Measurements from ENCODE around the gene ATP8B3.

The ATP8B3 gene

DNA sequence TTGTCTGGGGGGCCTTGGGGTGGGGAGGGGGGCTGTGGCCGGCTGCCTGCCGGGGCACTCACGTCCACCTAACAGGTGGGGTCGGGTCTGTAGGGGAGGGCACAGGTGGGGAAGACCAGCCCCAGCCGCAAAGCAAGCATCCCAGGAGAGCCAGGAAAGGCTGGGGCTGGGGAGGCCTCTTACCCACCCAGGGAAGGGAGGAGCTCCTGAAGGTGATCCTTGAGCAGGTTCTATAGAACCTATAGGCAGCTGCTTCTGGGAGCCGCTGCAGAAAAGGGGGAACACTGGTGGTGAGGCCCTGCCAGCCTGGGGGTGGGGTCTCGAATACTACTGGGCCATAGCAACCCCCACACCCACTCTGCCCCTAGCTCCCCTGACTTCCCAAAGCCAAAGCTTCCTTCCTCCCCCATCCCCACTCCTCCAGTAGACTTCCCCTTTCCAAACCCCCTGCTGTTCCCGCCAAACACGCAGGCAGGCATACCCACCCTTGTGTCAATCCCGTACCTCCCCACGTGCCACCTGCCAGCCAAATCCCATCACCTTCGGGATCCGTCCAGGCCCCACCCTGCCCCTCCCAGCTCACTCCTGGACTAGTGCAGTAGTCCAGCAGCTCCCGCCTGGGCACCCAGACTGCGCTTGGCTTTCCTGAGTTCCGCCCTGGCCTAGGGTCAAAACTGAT is 45.7 kb upstream of the ATP8B3 start:
- peak overlapping the region in 1 of 2 donors; percentile 46 for H3K4me3 ChIP-seq (replicated peaks in 1 of 2; ENCODE audit: low read depth in 2 of 2, low read length in 2 of 2)
- TF ChIP-seq, protein P1, sequence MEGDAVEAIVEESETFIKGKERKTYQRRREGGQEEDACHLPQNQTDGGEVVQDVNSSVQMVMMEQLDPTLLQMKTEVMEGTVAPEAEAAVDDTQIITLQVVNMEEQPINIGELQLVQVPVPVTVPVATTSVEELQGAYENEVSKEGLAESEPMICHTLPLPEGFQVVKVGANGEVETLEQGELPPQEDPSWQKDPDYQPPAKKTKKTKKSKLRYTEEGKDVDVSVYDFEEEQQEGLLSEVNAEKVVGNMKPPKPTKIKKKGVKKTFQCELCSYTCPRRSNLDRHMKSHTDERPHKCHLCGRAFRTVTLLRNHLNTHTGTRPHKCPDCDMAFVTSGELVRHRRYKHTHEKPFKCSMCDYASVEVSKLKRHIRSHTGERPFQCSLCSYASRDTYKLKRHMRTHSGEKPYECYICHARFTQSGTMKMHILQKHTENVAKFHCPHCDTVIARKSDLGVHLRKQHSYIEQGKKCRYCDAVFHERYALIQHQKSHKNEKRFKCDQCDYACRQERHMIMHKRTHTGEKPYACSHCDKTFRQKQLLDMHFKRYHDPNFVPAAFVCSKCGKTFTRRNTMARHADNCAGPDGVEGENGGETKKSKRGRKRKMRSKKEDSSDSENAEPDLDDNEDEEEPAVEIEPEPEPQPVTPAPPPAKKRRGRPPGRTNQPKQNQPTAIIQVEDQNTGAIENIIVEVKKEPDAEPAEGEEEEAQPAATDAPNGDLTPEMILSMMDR (IDR thresholded peaks at IDR 0.05; ENCODE audit: low read depth, low read length), result no peak
- no peak for DNase-seq (ENCODE audit: low read depth in 2 of 2)

DNA sequence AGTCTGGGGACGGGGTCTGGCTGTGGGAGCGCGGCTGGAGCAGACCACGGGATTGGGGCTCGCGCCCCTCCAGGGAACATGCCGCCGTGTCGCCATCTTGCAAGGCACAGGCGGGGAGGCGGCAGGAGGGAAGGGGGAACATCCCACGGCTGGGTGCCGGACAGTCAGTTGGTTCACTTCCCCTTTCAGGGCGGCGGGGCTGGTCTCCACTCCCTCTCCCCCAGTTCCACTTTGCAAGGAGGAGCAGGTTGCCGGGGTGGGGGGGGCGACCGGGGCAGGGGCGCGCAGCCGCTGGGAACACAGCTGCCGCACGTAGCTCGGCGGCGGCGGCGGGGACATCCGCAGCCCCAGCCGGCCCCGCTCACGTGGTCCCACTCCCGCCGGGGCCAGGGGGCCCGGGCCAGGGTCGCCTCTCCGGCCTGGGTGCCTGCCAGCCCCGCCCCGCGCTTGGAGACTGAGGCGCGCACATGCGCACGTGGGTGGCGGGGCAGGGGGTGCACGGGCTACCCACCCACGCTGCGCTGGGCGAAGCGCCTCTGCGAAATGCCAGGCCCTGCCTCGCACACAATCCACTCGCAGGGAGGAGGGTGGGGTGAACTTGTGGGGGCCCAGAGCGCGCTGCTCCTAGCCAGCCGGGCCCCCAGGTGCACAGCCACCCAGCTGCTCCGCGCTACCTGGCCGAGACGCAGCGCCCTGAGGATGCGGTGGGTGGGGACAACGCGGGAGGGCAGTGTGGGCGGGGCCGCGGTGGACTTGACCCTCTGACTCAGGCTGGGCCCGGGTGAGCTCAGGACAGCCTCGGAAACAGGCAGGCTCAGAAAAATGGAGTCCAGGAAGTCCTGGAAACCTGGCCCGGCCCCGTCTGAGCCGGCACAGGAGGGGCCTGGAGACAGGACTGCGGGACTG is 44.9 kb upstream of the ATP8B3 start:
- peak overlapping the region; percentile 32 to 46 for H3K4me3 ChIP-seq (replicated peaks in 1 of 2; ENCODE audit: low read depth in 2 of 2, low read length in 2 of 2)
- DNase-seq (ENCODE audit: low read depth in 2 of 2), result peak; percentile 79 to 87
- TF ChIP-seq, protein P1 (IDR thresholded peaks at IDR 0.05; ENCODE audit: low read depth, low read length), result no peak

DNA sequence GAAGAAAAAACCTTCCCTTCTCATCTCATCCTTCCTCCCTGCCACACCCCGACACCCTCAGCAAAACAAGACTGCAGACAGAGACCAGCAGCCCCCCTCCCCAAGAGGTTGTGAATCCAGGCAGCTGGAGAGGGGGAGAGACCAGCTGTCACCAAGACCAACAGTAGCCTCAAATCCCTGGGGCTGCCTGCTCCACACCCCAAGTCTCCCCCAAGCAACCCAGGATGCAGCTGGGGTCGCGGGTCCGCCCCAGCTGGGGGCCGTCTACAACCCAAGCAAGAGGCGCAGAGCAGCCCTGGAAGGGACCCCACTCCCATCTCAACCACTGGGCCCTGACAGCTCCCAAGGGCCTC is 44.2 kb upstream of the ATP8B3 start:
- no peak for DNase-seq (ENCODE audit: low read depth in 2 of 2)
- TF ChIP-seq, protein P1 (IDR thresholded peaks at IDR 0.05; ENCODE audit: low read depth, low read length), result no peak
- peak overlapping the region; percentile 32 to 41 for H3K4me3 ChIP-seq (replicated peaks in 1 of 2; ENCODE audit: low read depth in 2 of 2, low read length in 2 of 2)

DNA sequence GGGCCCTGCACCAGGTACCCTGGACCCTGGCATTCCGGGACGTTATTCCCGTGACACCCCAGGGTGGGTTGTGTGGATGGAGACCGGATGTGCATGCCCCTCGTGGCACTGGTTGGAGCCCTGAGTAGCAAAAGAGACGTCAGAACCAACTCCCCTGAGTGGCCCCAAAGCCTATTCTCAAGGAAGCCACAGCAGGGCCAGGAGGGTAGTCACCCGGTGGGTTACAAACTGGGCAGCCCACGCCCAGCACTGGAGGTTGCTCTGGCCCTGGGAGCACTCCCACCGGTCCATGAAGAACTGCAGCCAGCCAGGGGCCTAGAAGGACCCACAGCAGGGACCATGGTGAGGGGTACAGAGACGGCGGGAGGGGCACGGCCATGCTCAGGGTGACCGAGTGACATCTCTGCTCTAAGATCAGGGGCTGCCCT is 43.8 kb upstream of the ATP8B3 start:
- peak overlapping the region; percentile 11 to 44 for H3K4me3 ChIP-seq (replicated peaks in 1 of 2; ENCODE audit: low read depth in 2 of 2, low read length in 2 of 2)
- TF ChIP-seq, protein P1 (IDR thresholded peaks at IDR 0.05; ENCODE audit: low read depth, low read length), result no peak
- DNase-seq (ENCODE audit: low read depth in 2 of 2), result peak in 1 of 2 donors; percentile 39

DNA sequence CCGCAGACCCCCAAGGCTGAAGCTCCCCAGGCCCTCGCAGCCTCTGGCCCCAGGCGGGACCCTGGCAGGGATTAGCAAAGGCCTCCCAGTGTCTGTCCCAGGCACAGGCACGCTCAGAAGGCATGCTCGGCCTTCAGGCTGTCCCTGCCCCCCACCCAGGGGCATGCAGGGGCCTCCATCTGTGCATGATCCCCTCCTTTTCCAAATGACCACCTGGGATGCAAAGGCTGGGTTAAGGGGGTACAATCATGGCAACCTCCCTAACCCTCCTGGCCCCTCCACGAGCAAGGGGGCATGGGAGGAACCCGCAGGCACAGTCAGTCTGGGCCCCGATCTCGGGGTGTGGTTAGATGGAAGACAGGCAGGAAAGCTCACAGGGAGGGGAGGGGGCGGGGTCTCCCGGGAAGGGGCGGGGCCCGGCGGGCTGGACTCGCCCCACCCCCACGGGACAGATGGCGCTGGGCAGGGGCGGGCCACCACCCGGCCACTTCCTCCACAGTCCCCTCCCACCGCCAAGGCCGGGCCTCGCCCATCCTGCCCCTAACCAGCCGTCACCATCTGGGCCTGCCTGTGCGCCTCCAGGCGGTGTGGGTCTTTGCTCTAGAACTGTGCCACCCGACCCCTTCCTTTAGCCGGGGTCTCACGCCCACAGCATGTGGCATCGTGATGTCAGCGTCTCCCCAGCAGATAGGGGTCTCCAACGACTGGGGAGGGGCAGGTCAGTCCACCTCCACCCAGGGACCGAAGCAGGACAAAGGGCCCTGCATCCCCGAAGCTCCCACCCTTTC is 43.2 kb upstream of the ATP8B3 start:
- TF ChIP-seq, protein P1 (IDR thresholded peaks at IDR 0.05; ENCODE audit: low read depth, low read length), result no peak
- peak overlapping the region; percentile 11 to 44 for H3K4me3 ChIP-seq (replicated peaks in 1 of 2; ENCODE audit: low read depth in 2 of 2, low read length in 2 of 2)
- DNase-seq (ENCODE audit: low read depth in 2 of 2), result peak; percentile 90 to 93

DNA sequence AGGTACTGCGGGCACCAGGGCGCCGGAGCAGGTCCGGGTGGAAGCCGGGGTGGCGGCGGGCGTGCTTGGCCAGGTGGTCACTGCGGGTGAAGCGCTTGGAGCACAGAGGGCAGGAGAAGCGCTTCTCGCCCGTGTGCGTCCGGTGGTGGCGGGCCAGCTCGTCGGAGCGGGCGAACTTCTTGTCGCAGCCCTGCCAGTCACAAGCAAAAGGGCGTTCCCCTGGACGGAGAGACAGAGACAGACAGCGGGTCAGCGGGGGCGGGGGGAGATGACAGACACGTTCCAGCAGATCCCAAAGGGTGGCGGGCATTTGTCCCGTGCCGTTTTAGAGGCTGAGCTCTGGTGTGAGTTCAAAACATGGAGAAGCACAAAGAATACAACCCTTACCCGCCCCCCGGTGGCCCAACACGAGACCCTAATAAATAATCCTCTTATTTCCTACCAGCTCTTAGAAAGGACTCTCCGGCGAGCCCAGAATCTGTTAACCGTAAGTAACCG is 42.5 kb upstream of the ATP8B3 start:
- TF ChIP-seq, protein P1 (IDR thresholded peaks at IDR 0.05; ENCODE audit: low read depth, low read length), result no peak
- no peak overlapping the region for H3K4me3 ChIP-seq (replicated peaks in 1 of 2; ENCODE audit: low read depth in 2 of 2, low read length in 2 of 2)
- no peak for DNase-seq (ENCODE audit: low read depth in 2 of 2)
